Testis (tissue), 2 donors: ENCODE measurements around the gene TNRC6B.

Experiments used
- CTCF ChIP-seq, 3 experiments: fragments of 450-650 bp in 2 of 3; fragments of 200-600 bp in 1 of 3; sonication (generic) in 1 of 3; IDR thresholded peaks; one replicate each; pipeline ENCODE4 v1.5.1; 2016 to 2019; ENCODE audit warnings: antibody characterized with exemption in 3 of 3, mild to moderate bottlenecking in 2 of 3, moderate library complexity in 1 of 3
- POLR2A ChIP-seq: fragments of 450-650 bp; IDR thresholded peaks from one replicate; pipeline ENCODE4 v1.6.1; 2017; ENCODE audit warnings: antibody characterized with exemption, mild to moderate bottlenecking, moderate library complexity

GRCh38 chr22:40381461-40381860, 203.7 kb downstream of the TNRC6B start:
- TF ChIP-seq POLR2A (no peak), CTCF (IDR thresholded peaks at IDR 0.05) (no peak)
